H9 (cell line): ENCODE data around the gene NCKAP5. TPM values are rescaled to one million over a fixed set of nuclear protein-coding genes. Genes with fewer than 3 reads are reported as not detected.

Source experiments
- DNase-seq: peaks from one replicate; pipeline ENCODE4 v3.0.0-alpha.2; 2017
- H2AFZ ChIP-seq: one replicate; pipeline ENCODE4 v1.6.1; 2013; ENCODE audit warnings: mild to moderate bottlenecking, low read length, control low read depth, moderate library complexity
- H2AK5ac ChIP-seq: 2 replicates; pipeline ENCODE4 v1.6.1; 2013; ENCODE audit warnings: low read length, control low read depth, mixed read lengths; ENCODE audit not compliant: insufficient read length
- H2BK120ac ChIP-seq: one replicate; pipeline ENCODE4 v1.6.1; 2013; ENCODE audit warnings: low read depth, mild to moderate bottlenecking, low read length, control low read depth, inconsistent platforms; ENCODE audit not compliant: poor library complexity, severe bottlenecking
- H2BK12ac ChIP-seq: 2 replicates; pipeline ENCODE4 v1.6.1; 2013; ENCODE audit warnings: low read length, control low read depth, mixed read lengths, low read depth; ENCODE audit not compliant: insufficient read length
- H2BK15ac ChIP-seq: 2 replicates; pipeline ENCODE4 v1.6.1; 2013; ENCODE audit warnings: low read depth, low read length, control low read depth
- H2BK20ac ChIP-seq: one replicate; pipeline ENCODE4 v1.6.1; 2013; ENCODE audit warnings: low read depth, mild to moderate bottlenecking, low read length, control low read depth, inconsistent platforms; ENCODE audit not compliant: poor library complexity, severe bottlenecking
- H2BK5ac ChIP-seq: 2 replicates; pipeline ENCODE4 v1.6.1; 2013; ENCODE audit warnings: low read length, control low read depth, mixed read lengths; ENCODE audit not compliant: insufficient read length
- H3K14ac ChIP-seq: 2 replicates; pipeline ENCODE4 v1.6.1; 2013; ENCODE audit warnings: low read length, control low read depth; ENCODE audit not compliant: insufficient read depth
- H3K18ac ChIP-seq: 2 replicates; pipeline ENCODE4 v1.6.1; 2013; ENCODE audit warnings: low read depth, mild to moderate bottlenecking, mixed read lengths, low read length, control low read depth; ENCODE audit not compliant: insufficient read length
- H3K23ac ChIP-seq: 2 replicates; pipeline ENCODE4 v1.6.1; 2013; ENCODE audit warnings: low read length, control low read depth, mixed read lengths, low read depth; ENCODE audit not compliant: insufficient read length
- H3K23me2 ChIP-seq: 2 replicates; pipeline ENCODE4 v1.6.1; 2013; ENCODE audit warnings: low read depth, mild to moderate bottlenecking, mixed read lengths, low read length, control low read depth; ENCODE audit not compliant: insufficient read length, poor library complexity, severe bottlenecking
- H3K27ac ChIP-seq: 2 replicates; pipeline ENCODE4 v1.5.1; 2013; ENCODE audit warnings: low read length, control low read depth, mixed read lengths, low read depth; ENCODE audit not compliant: insufficient read length
- H3K27me3 ChIP-seq: 2 replicates; pipeline ENCODE4 v1.6.1; 2013; ENCODE audit warnings: low read length, control low read depth, inconsistent platforms; ENCODE audit not compliant: insufficient read depth
- H3K4ac ChIP-seq: 2 replicates; pipeline ENCODE4 v1.6.1; 2013; ENCODE audit warnings: low read depth, mild to moderate bottlenecking, control low read depth, inconsistent platforms, low read length, moderate library complexity
- H3K4me1 ChIP-seq: 2 replicates; pipeline ENCODE4 v1.6.1; 2013; ENCODE audit warnings: low read length, control low read depth, inconsistent platforms; ENCODE audit not compliant: insufficient read depth
- H3K4me2 ChIP-seq: 2 replicates; pipeline ENCODE4 v1.6.1; 2013; ENCODE audit warnings: low read length, control low read depth, mixed read lengths; ENCODE audit not compliant: insufficient read length, insufficient read depth
- H3K56ac ChIP-seq: 2 replicates; pipeline ENCODE4 v1.6.1; 2013; ENCODE audit warnings: low read depth, mild to moderate bottlenecking, mixed read lengths, low read length, control low read depth; ENCODE audit not compliant: insufficient read length
- H3K79me1 ChIP-seq: 2 replicates; pipeline ENCODE4 v1.6.1; 2013; ENCODE audit warnings: low read depth, mild to moderate bottlenecking, moderate library complexity, low read length, control low read depth, inconsistent platforms; ENCODE audit not compliant: insufficient read depth, poor library complexity, severe bottlenecking
- H3K79me2 ChIP-seq: 2 replicates; pipeline ENCODE4 v1.6.1; 2013; ENCODE audit warnings: low read length, control low read depth, inconsistent platforms; ENCODE audit not compliant: insufficient read depth
- H3K9ac ChIP-seq: 2 replicates; pipeline ENCODE4 v1.6.1; 2013; ENCODE audit warnings: low read length, control low read depth, mixed read lengths; ENCODE audit not compliant: insufficient read length; ENCODE audit errors: extremely low read depth
- H3K9me3 ChIP-seq: one replicate; pipeline ENCODE4 v1.6.1; 2013; ENCODE audit warnings: low read depth, low read length, inconsistent platforms; ENCODE audit not compliant: control insufficient read depth
- H3T11ph ChIP-seq: one replicate; pipeline ENCODE4 v1.6.1; 2013; ENCODE audit warnings: mild to moderate bottlenecking, low read length, control low read depth, inconsistent platforms
- H4K20me1 ChIP-seq: one replicate; pipeline ENCODE4 v1.6.1; 2013; ENCODE audit not compliant: control insufficient read depth, insufficient read length, insufficient read depth
- H4K5ac ChIP-seq: 2 replicates; pipeline ENCODE4 v1.6.1; 2013; ENCODE audit warnings: low read depth, mild to moderate bottlenecking, mixed read lengths, low read length, control low read depth; ENCODE audit not compliant: insufficient read length
- H4K8ac ChIP-seq: replicated peaks from 2 replicates; pipeline ENCODE4 v1.6.1; 2013; ENCODE audit warnings: low read length, control low read depth, mixed read lengths, low read depth; ENCODE audit not compliant: insufficient read length
- H4K91ac ChIP-seq: 2 replicates; pipeline ENCODE4 v1.6.1; 2013; ENCODE audit warnings: low read depth, mild to moderate bottlenecking, moderate library complexity, mixed read lengths, low read length, control low read depth; ENCODE audit not compliant: insufficient read length
- H3K27ac Mint-ChIP-seq, 3 experiments: 2 replicates in 2 of 3; 3 replicates in 1 of 3; pipeline ENCODE4 v1.8.0; 2020 to 2021; ENCODE audit warnings: mixed read lengths in 3 of 3, mild to moderate bottlenecking in 1 of 3, moderate library complexity in 1 of 3
- H3K27me3 Mint-ChIP-seq: 2 replicates; pipeline ENCODE4 v1.8.0; 2021; ENCODE audit warnings: low read depth, mild to moderate bottlenecking, moderate library complexity, mixed read lengths
- H3K36me3 Mint-ChIP-seq, 3 experiments: 2 replicates in 2 of 3; 3 replicates in 1 of 3; pipeline ENCODE4 v1.8.0; 2020 to 2021; ENCODE audit warnings: low read depth in 3 of 3, mixed read lengths in 3 of 3; ENCODE audit not compliant: insufficient read depth in 1 of 3
- H3K4me1 Mint-ChIP-seq, 2 experiments: 2 replicates each; pipeline ENCODE4 v1.8.0; 2020; ENCODE audit warnings: mixed read lengths in 2 of 2
- H3K4me3 Mint-ChIP-seq, 2 experiments: 2 replicates in 1 of 2; 3 replicates in 1 of 2; pipeline ENCODE4 v1.8.0; 2020 to 2021; ENCODE audit warnings: mild to moderate bottlenecking in 2 of 2, mixed read lengths in 2 of 2, moderate library complexity in 1 of 2
- H3K9me3 Mint-ChIP-seq, 2 experiments: 2 replicates in 1 of 2; 3 replicates in 1 of 2; pipeline ENCODE4 v1.8.0; 2020; ENCODE audit warnings: mild to moderate bottlenecking in 2 of 2, mixed read lengths in 2 of 2, moderate library complexity in 1 of 2
- CTCF ChIP-seq: fragments of 200-600 bp; sonication (generic); conservative IDR thresholded peaks from 3 replicates; pipeline ENCODE4 v1.8.0; 2021; ENCODE audit warnings: antibody characterized with exemption, mild to moderate bottlenecking
- WGBS: extraction: QIAGEN DNeasy Blood & Tissue Kit; methylation state at CpG from one replicate; pipeline ENCODE4 v1.1.7; 2013; ENCODE audit warnings: missing lambda C conversion rate, low lambda C conversion rate, mixed read lengths; ENCODE audit not compliant: insufficient read length; ENCODE audit errors: extremely low coverage; 5-methylcytosine and 5-hydroxymethylcytosine counted together
- total RNA-seq: library from RNA; stranded (reverse); gene quantifications from 2 replicates; pipeline ENCODE4 v1.2.1, GENCODE V29; 2021

NCKAP5 gene
- total RNA-seq, 1 experiment from 2014 or later, result 0.26 TPM

DNA sequence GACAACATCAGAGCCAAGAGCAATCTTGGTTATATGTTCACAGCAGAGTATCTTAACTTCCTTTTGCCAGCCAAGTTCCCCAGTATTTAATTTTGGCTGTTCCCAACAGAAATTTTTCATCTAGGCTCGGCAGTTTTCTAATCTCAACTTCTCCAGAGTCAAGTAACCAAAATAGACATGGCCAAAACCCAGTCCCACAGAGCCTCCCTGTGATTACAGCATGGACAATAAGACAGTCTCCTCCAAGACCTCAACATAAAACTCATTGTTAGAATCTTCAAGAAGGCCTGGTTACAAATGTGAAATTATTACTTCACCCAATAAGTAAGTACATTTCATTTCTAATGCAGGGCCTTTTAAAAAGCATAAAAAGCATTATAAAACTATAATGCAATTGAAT, 445.7 kb downstream of the NCKAP5 start:
- Histone ChIP-seq H3K23me2 (no peaks in the 10 kb centered on the region), H3K27ac (no peak overlapping the region), H3K9ac (no peak overlapping the region), H3K27me3 (no peaks in the 10 kb centered on the region), H3K9me3 (no peaks in the 10 kb centered on the region), H4K8ac (no peak overlapping the region), H2BK15ac (no peak overlapping the region), H2BK5ac (no peak overlapping the region), H3K79me1 (no peaks in the 10 kb centered on the region), H4K91ac (no peak overlapping the region), H3K79me2 (no peaks in the 10 kb centered on the region), H4K20me1 (no peaks in the 10 kb centered on the region), H3K14ac (no peak overlapping the region), H3K4me1 (no peaks in the 10 kb centered on the region), H4K5ac (no peak overlapping the region), H2BK12ac (no peak overlapping the region), H3K56ac (no peak overlapping the region), H3T11ph (no peak overlapping the region), H3K4ac (no peak overlapping the region), H3K23ac (no peak overlapping the region), H3K4me2 (no peak overlapping the region), H2AFZ (no peak overlapping the region), H2BK20ac (no peak overlapping the region), H2AK5ac (no peak overlapping the region), H2BK120ac (no peak overlapping the region), H3K18ac (no peak overlapping the region)
- no peaks in the 10 kb centered on the region for H3K36me3 Mint-ChIP-seq
- TF ChIP-seq CTCF, result no peak
- no CpG with 5 or more reads among the region's 1 CpG for WGBS
- H3K27ac Mint-ChIP-seq, result no peak overlapping the region
- H3K4me1 Mint-ChIP-seq, result no peaks in the 10 kb centered on the region
- no peak overlapping the region for H3K4me3 Mint-ChIP-seq
- H3K9me3 Mint-ChIP-seq, result no peaks in the 10 kb centered on the region
- H3K27me3 Mint-ChIP-seq, result no peaks in the 10 kb centered on the region
- DNase-seq, result no peak
